GM18907 (cell line): ENCODE results near the gene ATIC.

Experiments
- ATAC-seq: cut with Tn5 transposase; IDR thresholded peaks from one replicate; pipeline ENCODE4 v1.9.1; 2021; ENCODE audit warnings: mild to moderate bottlenecking, moderate library complexity; ENCODE audit not compliant: unreplicated experiment

The ATIC gene

DNA sequence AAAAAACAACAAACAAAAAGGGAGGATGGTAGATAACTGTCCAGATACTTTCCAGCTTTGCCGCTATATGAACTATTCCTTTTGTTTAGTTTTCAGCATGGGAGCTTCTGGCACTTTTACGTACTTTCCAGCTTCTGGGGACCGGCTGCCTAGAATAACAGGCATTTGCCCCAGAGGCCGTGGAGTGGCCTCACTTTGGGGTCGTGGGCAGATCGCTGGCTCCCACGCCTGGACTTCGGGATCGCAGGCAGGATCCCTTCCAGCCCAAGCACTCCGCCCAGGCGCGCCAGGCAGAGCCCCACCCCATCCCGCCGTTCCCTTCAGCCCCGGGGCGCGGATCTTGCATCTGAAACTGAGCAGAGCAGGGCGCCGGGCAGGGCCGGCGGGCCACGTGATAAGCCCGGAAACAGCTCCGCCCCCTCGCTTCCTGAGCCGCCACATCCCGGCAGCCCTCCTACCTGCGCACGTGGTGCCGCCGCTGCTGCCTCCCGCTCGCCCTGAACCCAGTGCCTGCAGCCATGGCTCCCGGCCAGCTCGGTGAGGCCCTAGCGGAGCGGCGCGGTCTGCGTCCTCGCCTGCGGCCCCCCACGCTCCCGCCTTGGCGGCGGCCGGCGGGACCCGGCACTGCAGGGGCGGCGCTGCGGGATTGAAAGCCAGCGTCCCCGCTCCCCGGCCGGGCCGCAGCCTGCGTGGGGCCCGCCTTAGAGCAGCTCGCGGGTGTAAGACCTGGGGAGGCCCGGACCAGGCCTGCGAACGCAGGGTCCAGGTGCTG, at the start of gene ATIC:
ATIC (plus strand) TSS at position 435 of the 772 bp plus-strand sequence; CDS start at position 519, 84 bp downstream.
- peak; percentile 99 for ATAC-seq

DNA sequence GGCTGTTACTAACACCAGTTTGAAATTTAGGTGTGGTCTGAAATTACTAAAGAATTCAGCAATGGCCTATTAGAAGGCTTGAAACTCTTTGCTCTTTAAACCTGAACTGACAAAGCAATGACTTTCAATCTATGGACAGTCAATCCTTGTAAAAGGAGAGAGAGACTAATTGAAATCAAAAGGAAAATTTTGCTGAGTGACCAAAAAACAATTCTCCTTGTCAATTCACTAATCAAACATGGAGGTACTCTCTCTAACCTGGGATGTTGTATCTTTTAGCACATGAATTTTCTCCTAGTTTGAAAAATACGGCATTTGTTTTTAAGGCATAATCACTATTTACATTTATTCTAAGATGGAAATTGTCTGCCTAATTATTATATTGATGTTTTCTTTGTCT, 49.6 kb upstream of the ATIC start:
- no peak for ATAC-seq

DNA sequence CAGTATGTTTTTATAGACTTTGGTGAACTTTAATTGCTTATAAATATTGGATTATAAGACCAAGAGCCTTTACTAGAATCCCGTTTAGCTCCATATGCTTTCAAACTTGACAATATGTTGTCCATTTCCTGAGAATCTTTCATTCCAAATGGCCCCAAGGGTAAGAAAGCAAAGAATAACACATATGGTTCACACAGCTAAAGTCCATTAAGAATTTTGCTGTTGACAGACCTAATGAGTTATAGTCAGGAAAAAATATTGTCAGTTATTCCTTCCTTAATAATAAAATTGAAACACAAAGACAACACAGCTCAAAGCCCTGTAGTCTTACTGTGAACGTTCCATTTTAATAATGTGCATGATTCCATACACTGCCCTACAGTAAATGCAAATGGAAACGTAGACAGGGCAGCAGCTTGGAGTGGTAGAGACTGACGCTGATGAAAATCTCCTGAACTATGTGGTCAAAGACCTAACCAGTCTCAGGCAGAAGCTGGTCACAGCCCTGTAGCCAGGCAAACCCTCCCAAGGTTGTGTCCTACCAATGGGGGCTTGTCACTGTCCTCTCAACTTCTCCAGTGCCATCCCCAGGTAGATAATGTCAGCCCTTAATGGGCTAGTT, 49.0 kb upstream of the ATIC start:
- no peak for ATAC-seq

DNA sequence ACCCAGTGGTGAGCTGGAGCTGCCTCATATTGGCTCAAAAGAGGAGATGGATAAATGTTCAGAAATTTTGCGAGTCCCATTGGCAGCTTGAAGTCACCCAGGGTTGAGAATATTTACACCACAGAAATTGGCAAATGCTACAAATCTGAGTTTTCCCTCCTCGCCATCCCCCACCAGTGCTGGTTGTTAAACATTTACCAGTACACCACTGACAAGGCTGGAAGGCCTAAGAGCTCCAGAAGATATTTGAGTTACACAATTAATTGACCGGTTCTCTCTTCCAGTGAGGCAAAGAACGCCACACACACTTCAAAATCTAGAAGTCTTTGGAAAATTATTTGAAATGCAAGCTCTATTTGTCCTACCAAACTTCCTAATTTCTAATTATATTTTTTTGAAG, 47.5 kb upstream of the ATIC start:
- no peak for ATAC-seq

DNA sequence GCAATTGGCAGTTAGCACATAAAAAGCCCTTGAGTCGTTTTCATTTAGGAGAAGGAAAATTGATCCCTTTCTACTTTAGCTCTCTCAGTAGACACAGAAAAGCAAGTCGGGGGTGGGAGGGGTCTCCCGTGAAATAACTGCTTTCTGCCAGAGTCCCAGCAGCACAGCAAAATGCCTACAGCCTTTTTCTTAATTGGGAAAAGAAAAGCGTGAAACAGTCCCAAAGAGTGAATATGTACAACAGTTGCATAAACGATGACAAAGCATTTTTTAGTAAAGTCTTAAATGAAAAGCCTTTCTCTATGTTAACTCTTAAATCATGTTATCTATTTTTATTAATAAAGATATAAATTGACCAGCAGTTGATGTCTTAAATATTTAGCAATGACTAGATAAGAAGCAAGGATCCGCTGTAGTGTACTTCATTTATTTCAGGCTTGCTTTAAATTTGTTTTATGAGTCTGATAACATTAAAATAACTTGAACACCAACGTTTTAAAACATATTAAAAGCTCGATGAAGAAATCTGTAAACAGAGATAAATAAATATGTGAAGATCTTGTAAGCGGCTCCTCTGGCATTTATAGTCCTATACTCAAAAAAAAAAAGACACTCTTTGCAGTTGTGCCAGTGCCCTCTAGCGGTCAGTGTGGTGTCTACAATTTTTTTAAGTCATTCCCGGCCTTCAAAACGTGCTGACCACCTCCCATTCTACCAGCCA, 42.3 kb upstream of the ATIC start:
- ATAC-seq, result peak; percentile 72

DNA sequence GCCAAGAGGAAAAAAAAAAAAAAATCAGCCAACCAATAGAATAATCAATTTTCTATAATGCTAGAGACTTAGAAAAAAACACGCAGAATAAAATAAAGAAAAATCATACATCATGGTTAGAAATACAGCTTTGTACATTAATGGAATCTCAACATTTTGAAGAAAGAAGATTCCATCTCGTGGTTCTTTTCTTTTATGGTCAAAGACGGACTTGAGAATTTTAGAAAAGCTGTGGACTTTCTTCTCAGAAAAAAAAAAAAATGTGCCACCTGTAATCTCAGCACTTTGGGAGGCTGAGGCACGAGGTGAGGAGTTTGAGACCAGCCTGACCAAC, 41.8 kb upstream of the ATIC start:
- no peak for ATAC-seq

DNA sequence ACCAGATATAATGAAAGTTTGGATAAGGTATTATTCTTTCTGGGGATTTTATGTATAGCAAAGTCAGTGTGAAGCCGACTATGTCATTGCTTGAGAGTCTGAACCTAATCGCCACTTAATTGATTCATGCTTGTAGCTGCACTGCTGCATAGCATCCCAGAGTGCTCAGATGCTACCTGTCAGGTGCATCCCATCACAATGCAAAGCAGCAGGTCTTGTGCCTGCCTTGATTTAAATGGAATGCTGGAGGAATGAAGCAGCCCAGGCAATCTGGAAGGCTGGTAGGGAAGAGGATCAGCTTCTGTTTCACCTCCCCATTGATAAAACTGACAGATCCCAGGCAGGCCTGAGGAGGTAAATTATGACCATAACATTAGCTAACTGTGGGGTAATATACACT, 40.4 kb upstream of the ATIC start:
- no peak for ATAC-seq

DNA sequence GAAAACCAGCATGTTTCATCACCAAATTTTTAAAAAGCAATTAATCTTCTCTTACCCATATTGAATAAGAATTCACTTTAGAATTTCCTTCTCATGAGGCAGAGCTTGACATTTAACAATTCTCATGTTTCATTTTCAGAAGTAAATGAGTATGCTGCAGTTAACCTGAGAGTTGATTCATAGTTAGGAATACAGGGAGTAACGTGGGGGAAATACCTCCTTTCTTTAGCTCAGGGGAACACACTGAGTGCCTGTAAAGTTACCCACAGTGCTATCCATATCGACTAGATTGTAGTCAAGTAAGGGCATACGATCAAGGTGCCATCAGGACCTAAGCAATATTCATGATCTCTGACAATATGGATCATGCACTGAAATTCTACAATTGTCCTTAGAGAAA, 38.9 kb upstream of the ATIC start:
- no peak for ATAC-seq

DNA sequence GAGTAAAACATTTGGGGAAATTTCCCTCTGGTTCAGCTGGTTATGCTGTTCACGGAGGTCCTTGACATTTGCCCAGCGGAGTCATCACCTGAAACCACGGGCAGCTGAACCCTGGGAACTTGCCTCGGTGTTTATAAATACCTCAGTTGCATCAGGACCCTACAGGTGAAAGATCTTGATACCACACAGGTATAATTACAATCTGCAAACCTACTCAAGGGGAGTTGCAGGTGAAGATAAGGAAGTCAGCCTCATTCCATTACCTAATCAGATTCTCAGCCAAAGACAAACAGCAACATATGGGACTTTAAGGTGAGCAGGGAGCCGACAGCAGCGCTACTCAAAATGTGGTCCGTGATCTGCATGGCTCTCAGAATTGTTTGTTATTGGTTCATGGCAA, 37.0 kb upstream of the ATIC start:
- no peak for ATAC-seq

DNA sequence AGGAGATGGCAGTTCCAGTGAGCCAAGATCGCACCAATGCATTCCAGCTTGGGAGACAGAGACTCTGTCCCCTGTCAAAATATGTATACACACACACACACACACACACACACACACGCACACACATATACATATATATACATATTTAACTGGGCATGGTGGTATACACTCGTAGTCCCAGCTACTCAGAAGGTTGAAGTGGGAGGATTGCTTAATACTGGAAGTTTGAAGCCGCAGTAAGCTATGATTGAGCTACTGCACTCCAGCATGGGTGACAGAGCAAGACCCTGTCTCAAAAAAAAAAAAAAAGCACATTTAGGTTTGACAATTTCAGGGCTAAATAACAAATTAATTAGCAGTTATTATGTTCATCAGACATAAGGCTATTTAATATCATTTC, 36.0 kb upstream of the ATIC start:
- ATAC-seq, result no peak

DNA sequence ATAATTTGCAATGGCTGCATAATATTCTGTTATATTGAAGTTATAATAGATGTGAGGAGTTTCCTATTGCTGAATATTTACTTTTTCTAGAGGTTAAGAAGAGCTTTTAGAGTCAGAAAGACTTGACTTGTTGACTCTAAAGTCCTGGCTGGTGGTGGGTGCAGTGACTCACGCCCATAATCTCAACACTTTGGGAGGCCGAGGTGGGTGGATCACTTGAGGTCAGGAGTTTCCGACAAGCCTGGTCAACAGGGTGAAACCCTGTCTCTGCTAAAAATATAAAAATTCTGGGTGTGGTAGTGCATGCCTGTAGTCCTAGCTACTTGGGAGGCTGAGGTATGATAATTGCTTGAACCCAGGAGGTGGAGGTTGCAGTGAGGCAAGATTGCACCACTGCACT, 33.9 kb upstream of the ATIC start:
- ATAC-seq, result no peak

DNA sequence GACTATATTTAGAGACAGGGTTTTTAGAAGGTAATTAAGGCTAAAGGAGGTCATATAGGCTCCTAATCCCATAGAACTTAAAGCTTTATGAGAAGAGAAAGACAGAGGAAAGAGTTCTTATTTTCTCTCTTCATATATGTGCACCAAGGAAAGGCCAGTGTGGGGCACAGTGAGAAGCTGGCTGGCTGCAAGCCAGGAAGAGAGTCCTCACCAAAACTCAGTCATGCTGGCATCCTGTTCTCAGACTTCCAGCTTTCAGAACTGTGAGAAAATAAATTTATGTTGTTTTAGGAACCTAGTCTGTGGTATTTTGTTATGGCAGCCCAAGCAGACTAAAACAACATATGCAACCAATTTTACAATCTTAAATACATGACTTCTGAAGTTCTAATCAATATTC, 31.5 kb upstream of the ATIC start:
- ATAC-seq, result no peak

DNA sequence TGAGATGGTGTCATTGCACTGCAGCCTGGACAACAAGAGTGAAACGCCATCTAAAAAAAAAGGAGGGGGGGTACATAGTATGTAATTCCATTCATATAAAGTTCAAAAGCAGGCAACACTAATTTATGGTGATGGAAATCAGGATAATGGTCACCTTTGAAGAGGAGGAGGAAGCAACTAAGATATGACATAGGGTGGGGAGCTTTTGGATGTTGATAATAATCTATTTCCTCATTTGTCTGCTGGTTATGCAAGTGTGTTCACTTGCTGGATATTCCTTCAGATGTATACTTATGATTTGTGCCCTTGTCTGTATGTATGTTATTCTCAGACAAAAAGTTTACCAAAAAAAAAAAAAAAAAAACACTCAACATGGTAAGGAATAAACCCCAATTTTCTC, 28.6 kb upstream of the ATIC start:
- no peak for ATAC-seq

DNA sequence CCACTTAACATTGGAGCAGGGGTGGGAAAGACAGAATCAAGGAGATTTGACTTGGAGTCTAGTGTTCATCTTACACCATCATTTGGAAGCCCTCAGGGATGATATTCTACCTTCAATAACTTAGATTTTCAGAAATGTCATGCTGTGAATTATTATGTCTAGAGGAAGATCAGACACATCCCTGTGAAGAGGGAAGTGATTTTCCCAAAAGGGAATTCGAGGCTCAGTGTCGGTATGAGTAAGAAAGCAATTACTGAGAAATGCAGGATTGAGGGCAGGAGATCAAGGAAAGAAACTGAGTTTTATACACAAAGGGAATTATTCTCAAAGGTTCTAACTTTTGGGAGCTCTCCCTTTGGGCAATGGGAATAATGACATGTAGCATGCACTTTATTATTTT, 25.6 kb upstream of the ATIC start:
- no peak for ATAC-seq

DNA sequence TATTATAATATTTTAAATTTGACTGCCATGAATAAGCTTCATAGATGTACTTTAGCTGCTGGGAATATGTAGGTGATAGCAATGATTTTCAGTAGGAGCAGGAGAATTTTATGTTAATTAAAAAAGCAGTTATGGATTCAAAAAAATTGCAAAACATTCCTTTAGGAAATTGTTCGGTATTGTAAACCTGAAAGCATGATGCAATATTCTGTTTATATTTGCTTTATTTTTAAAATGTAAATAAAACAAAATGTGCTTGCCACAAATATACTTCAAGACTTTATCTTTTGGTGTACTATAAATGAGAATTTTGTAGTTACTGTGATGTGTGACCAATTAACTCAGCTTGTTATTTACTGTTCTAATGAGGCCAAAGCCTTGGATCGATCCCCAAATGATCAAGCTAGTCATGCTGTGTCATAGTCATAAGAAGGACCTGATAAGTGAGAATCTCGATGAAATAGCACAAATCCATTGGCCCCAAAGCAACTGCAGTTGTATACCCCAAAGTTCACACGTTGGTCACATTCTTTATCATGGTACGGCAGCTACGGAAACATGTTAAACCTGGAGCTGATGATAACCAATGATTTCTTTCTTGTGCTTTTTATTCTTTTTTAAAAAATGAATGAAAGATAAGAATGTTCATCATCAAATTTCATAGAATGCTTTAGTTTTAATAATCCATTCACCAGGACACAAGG, 23.6 kb upstream of the ATIC start:
- no peak for ATAC-seq

DNA sequence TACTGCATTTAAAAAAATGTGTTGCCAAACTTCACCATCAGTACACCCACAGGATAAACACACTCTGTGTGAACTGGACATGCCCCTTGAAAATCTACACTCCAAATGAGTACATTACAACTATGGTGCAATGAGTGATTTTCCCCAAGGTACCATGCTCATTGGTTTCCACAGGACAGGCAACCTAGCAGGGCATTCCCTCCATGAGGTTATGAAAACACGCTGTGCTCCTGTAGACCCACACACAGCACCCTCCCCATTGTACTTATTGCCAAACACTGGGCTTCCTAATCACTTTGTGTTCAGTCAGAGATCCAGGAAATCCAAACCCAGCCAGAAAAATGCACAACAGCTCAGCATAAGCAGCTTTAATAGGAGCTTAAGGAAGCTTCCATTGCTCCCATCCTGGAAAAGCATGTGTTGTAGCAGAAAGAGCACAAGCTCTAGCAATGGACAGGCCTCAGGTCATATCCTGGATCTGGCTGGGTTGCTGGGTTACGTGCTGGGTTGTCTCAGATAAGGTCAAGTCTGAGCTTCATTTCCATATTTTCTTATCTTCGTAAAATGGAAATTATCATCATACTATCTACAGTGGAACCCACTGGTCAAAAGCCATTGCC, 20.8 kb upstream of the ATIC start:
- no peak for ATAC-seq

DNA sequence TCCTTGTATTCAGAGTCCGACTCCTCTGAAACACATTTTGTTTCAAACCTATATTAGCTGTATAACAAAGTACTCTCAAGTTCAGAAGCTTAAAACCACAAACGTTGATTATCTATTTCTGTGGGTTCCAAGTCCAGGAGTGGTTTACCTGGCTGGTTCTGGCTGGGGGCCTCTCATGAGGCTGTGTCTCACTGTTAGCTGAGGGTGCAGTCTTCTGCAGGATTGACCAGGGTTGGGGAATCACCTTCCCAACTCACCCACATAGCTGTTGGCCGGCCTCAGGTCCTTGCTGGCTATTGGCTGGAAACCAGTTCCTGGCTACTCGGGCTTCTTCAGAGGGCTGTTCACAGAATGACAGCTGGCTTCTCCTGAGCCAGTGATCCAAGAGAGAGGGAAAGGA, 18.0 kb upstream of the ATIC start:
- no peak for ATAC-seq

DNA sequence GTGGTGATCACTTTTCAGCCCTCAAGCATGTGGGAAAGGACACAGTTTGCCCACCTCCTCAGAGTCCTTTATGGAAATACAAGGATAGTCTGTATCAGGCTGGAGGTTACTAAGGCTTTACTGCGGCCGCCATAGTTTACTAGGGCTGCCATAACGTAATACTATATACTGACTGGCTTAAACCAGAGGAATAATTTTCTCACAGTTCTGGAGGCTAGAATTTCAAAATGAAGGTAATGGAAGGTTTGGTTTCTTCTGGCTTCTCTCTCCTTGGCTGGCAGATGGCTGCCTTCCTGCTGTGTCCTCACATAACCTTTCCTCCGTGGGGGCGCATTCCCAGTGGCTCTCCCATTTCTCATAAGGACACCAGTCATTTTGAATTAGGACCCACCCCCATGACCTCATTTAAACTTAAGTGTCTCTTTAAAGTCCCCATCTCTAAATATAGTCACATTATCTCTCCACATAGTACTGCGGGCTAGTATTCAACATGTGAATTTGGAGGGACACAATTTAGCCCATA, 12.5 kb upstream of the ATIC start:
- no peak for ATAC-seq

DNA sequence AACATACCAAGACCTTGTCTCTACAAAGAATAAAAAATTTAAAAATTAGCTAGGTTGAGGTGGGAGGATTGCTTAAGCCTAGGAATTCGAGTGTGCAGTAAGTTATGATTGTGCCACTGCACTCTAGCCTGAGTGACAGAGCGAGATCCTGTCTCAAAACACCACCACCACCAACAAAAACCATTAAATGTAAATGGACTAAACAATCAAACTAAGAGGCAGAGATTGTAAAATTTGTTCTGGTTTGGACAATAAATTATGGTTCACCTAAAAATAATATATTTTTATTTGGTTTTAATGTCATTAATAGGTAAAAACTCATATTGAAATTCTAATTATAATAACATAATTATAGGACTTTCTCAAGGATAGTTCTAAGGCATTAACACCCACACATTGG, 9.9 kb upstream of the ATIC start:
- no peak for ATAC-seq

DNA sequence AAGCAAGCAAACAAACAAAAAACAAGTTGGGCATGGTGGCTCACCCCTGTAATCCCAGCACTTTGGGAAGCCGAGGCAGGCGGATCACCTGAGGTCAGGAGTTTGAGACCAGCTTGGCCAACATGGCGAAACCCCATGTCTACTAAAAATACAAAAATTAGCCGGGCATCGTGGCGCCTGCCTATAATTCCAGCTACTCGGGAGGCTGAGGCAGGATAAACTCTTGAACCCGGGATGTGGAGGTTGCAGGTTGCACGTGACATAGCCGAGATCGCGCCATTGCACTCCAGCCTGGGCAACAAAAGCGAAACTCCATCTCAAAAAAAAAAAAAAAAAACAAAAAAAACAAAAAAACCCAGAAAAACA, 617 bp upstream of the ATIC start:
- peak; percentile 32 for ATAC-seq

DNA sequence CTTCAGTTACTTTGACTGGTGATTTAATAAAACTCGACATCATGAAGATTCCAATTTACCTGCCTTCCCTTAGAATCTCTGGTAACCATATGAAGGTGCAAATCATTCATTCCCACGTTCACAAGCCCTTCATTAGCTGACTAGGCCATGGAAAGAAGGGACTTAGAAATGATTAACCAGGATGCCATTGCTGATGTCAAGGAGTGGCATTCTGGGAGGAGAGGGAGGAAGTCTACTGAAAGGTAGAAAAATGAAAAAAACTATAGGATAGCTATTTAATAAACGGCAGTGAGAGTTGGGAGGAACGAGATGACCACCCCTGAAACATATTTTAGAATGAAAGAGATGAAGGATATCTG, 1.4 kb downstream of the ATIC start:
- no peak for ATAC-seq
